HG02678 (cell line): ENCODE data around the gene ZNF708.
"Not testable (repeated sequence)": the region's sequence is repeated elsewhere in the genome, so short reads cannot be mapped to it uniquely, and the experiment has no call there.

Source experiments
- ATAC-seq: cut with Tn5 transposase; IDR thresholded peaks from one replicate; pipeline ENCODE4 v1.9.1; 2021; ENCODE audit warnings: mild to moderate bottlenecking, moderate library complexity; ENCODE audit not compliant: unreplicated experiment

Gene ZNF708

GRCh38 chr19:21260164-21260847 is 68.9 kb downstream of the ZNF708 start:
- no peak for ATAC-seq

GRCh38 chr19:21259421-21260124 is 69.6 kb downstream of the ZNF708 start:
- not testable (repeated sequence) for ATAC-seq

- ATAC-seq, result no peak
Observed at GRCh38 chr19:21256722-21257121, 72.5 kb downstream of the ZNF708 start.
